ENCODE measurements around the gene NF1. TPM values are rescaled to one million over a fixed set of nuclear protein-coding genes. Genes with fewer than 3 reads are reported as not detected.

The NF1 gene
- polyA plus RNA-seq, 1 of the 3 experiments (the other 2 are of a cell fraction) = 19.6 TPM

- DNase-seq = no peak
Measured at GRCh38 chr17:31293581-31293980, 198.8 kb downstream of the NF1 start.

More at GRCh38 chr17:31293581-31293980, 198.8 kb downstream of the NF1 start:
- ChIA-PET POLR2A (no interaction called here), CTCF (no interaction called here)
- no peak overlapping the region; a peak in 1 of 4 replicates for H3K27ac ChIP-seq (ENCODE audit: low read depth in 2 of 2, low read length in 1 of 2)
- H3K9me3 ChIP-seq = no peaks in the 10 kb centered on the region
- H3K27me3 ChIP-seq (ENCODE audit: insufficient read depth) = no peaks in the 10 kb centered on the region
- H3K4me1 ChIP-seq (ENCODE audit: control insufficient read depth in 1 of 2, insufficient read depth in 2 of 2, low read depth in 1 of 2, low read length in 1 of 2) = no peaks in the 10 kb centered on the region; a peak in 1 of 4 replicates
- H3K9ac ChIP-seq = no peak overlapping the region
- H3K9me2 ChIP-seq = 0 out of 2 replicates have a peak, but pooled peaks cover 4% of the 10 kb centered on the region
- H3K36me3 ChIP-seq (replicated peaks in 1 of 2; ENCODE audit: control insufficient read depth in 1 of 2, insufficient read depth in 2 of 2, low read length in 1 of 2) = peaks cover 15 to 26% of the 10 kb centered on the region in 2 experiments
- H3F3A ChIP-seq (replicated peaks; ENCODE audit: insufficient read depth) = peaks cover 4% of the 10 kb centered on the region
- no peak overlapping the region for H2AFZ ChIP-seq (ENCODE audit: low read depth)
- no peaks in the 10 kb centered on the region for H4K20me1 ChIP-seq (ENCODE audit: insufficient read depth)
- H3K4me2 ChIP-seq = no peak overlapping the region
- no peak overlapping the region for H3K4me3 ChIP-seq (ENCODE audit: low read depth in 2 of 2, low read length in 1 of 2)
- no peaks in the 10 kb centered on the region for H3K79me2 ChIP-seq (ENCODE audit: insufficient read depth)
- WGBS (ENCODE audit: low lambda C conversion rate) = 94% methylated on average over 2 of the region's 2 CpGs
- TF ChIP-seq FOXJ3 (CRISPR knock-in tag; IDR thresholded peaks at IDR 0.05) = no peak
- no peak for TF ChIP-seq REST (IDR thresholded peaks at IDR 0.05; ENCODE audit: low read depth, low read length)
- TF ChIP-seq, protein P1, sequence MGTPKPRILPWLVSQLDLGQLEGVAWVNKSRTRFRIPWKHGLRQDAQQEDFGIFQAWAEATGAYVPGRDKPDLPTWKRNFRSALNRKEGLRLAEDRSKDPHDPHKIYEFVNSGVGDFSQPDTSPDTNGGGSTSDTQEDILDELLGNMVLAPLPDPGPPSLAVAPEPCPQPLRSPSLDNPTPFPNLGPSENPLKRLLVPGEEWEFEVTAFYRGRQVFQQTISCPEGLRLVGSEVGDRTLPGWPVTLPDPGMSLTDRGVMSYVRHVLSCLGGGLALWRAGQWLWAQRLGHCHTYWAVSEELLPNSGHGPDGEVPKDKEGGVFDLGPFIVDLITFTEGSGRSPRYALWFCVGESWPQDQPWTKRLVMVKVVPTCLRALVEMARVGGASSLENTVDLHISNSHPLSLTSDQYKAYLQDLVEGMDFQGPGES (IDR thresholded peaks at IDR 0.05; ENCODE audit: low read depth, low read length) = no peak
- TF ChIP-seq EZH2phosphoT487 (IDR thresholded peaks at IDR 0.05; ENCODE audit: borderline replicate concordance, low read depth) = no peak
- TF ChIP-seq, protein P2, sequence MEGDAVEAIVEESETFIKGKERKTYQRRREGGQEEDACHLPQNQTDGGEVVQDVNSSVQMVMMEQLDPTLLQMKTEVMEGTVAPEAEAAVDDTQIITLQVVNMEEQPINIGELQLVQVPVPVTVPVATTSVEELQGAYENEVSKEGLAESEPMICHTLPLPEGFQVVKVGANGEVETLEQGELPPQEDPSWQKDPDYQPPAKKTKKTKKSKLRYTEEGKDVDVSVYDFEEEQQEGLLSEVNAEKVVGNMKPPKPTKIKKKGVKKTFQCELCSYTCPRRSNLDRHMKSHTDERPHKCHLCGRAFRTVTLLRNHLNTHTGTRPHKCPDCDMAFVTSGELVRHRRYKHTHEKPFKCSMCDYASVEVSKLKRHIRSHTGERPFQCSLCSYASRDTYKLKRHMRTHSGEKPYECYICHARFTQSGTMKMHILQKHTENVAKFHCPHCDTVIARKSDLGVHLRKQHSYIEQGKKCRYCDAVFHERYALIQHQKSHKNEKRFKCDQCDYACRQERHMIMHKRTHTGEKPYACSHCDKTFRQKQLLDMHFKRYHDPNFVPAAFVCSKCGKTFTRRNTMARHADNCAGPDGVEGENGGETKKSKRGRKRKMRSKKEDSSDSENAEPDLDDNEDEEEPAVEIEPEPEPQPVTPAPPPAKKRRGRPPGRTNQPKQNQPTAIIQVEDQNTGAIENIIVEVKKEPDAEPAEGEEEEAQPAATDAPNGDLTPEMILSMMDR (IDR thresholded peaks at IDR 0.05) = no peak
- TF ChIP-seq, protein P3, sequence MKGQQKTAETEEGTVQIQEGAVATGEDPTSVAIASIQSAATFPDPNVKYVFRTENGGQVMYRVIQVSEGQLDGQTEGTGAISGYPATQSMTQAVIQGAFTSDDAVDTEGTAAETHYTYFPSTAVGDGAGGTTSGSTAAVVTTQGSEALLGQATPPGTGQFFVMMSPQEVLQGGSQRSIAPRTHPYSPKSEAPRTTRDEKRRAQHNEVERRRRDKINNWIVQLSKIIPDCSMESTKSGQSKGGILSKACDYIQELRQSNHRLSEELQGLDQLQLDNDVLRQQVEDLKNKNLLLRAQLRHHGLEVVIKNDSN (IDR thresholded peaks at IDR 0.05; ENCODE audit: borderline replicate concordance, low read depth) = no peak
- TF ChIP-seq RFX5 (IDR thresholded peaks at IDR 0.05; ENCODE audit: low read length) = no peak
